ENCODE data around the gene ALG12.

DNA sequence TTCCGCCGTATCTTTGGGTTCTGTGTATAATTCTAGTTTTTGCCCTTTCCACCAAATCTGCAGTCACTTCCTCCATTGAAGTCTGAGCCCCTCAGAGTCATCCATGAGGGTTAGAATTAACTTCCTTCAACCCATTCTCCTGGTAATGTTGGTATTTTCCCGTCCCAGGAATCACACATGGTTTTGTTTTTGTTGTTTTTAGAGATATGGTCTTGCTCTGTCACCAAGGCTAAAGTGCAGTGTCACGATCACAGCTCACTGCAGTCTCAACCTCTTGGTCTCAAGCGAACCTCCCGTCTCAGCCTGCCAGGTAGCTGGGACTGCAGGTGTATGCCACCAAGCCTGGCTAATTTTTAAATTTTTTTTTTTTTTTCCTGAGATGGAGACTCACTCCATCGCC, 45.9 kb downstream of the ALG12 start:
- no peak for TF ChIP-seq FOXK1 (CRISPR knock-in tag; IDR thresholded peaks at IDR 0.05)
- TF ChIP-seq, protein P1, sequence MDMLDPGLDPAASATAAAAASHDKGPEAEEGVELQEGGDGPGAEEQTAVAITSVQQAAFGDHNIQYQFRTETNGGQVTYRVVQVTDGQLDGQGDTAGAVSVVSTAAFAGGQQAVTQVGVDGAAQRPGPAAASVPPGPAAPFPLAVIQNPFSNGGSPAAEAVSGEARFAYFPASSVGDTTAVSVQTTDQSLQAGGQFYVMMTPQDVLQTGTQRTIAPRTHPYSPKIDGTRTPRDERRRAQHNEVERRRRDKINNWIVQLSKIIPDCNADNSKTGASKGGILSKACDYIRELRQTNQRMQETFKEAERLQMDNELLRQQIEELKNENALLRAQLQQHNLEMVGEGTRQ (CRISPR knock-in tag; IDR thresholded peaks at IDR 0.05): no peak
- TF ChIP-seq, protein P2, sequence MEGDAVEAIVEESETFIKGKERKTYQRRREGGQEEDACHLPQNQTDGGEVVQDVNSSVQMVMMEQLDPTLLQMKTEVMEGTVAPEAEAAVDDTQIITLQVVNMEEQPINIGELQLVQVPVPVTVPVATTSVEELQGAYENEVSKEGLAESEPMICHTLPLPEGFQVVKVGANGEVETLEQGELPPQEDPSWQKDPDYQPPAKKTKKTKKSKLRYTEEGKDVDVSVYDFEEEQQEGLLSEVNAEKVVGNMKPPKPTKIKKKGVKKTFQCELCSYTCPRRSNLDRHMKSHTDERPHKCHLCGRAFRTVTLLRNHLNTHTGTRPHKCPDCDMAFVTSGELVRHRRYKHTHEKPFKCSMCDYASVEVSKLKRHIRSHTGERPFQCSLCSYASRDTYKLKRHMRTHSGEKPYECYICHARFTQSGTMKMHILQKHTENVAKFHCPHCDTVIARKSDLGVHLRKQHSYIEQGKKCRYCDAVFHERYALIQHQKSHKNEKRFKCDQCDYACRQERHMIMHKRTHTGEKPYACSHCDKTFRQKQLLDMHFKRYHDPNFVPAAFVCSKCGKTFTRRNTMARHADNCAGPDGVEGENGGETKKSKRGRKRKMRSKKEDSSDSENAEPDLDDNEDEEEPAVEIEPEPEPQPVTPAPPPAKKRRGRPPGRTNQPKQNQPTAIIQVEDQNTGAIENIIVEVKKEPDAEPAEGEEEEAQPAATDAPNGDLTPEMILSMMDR (IDR thresholded peaks at IDR 0.05): no peak

All from WTC11 (cell line).